GM18867 (cell line): ENCODE results near the gene NME7.

Source experiments
- ATAC-seq: cut with Tn5 transposase; IDR thresholded peaks from one replicate; pipeline ENCODE4 v1.9.1; 2021; ENCODE audit warnings: mild to moderate bottlenecking, moderate library complexity; ENCODE audit not compliant: unreplicated experiment

NME7 gene

GRCh38 chr1:169160845-169161495 lies 206.6 kb downstream of the NME7 start:
- no peak for ATAC-seq

- ATAC-seq: no peak
Measured at GRCh38 chr1:169156580-169156979, 211.0 kb downstream of the NME7 start.

- no peak for ATAC-seq
Measured at GRCh38 chr1:169155675-169156074, 211.9 kb downstream of the NME7 start.

DNA sequence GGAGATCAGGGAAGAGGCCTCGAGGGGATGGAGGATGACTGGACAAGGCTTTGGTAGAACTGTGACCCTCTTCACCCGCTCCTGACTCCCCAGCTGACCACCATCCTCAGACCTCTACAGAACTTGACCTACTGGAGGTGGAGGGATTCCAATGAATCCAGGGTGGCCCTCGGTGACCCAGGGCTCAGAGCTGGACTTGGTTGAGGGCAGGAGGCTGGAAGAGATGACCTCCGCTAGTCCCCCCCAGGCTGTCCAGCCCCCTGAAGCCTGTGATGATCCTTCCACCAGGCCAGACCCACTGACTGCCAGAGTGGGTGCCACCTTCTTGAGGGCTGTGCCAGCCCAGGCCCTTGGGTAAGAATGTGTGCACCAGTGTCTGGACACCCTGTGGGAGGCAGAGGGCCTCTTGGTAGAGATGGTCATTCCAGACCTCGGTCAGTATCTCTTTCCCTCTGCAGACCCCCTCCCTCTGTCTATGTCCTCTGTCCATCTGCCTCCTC lies 216.2 kb downstream of the NME7 start:
- no peak for ATAC-seq

GRCh38 chr1:169150641-169151337 lies 216.8 kb downstream of the NME7 start:
- no peak for ATAC-seq

- no peak for ATAC-seq
Measured at GRCh38 chr1:169149555-169150286, 217.9 kb downstream of the NME7 start.

- no peak for ATAC-seq
Measured at GRCh38 chr1:169148472-169149252, 218.9 kb downstream of the NME7 start.

GRCh38 chr1:169146576-169147214 lies 220.9 kb downstream of the NME7 start:
- ATAC-seq: no peak

GRCh38 chr1:169144941-169145626 lies 222.5 kb downstream of the NME7 start:
- ATAC-seq: no peak

DNA sequence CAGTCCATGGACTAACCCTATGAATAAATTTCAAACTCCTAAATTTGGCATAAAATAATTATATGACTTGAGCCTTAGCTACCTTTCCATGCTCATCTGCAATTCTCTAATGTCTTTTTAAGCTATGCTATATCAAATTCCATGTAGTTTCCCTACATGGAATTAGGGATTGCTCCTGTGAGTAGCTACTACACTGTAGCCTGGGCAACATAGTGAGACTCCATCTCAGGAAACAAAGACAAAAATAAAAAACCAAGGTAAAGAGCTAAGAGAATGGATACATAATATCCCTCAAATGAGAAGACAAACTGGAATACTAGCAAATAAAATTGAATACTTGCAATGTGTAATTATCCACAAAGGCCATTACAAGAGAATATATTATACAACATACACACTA lies 223.6 kb downstream of the NME7 start:
- ATAC-seq: no peak

DNA sequence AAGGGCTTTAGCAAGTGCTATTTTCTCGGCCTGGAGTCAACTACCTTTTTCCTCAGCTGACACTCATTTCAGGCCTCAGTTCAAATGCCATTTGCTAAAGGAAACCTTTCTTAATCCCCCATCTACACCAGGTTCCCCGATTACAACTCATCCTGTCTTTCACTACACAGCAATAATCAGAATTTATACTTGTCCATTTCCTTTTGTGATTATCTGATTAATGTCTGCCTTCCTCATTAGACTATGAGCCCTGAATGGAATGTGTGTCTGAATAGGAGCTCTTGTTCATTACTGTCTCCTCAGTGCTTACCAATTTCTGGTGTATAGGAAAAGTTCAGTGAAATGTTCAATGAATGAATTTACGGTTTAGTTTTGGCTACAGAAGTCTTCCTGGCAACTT lies 224.3 kb downstream of the NME7 start:
- ATAC-seq: no peak

DNA sequence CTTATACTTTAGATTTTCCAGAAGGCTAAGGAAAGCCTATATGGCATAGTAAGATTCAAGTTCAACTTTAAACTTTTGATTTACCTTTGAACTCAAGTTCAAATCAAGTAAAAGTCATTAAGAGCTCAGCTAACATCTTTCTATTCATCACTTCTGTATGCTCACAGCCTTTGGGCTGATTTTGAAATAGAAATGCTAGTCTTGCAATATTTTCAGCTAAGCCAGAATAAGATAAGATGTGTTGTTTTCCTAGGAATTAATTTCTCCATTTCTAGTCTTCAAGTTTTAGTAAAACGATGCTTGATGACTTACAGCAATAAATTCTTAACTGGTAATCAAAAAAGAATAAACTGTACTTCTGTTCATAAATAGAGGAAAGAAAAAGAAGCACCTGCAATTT lies 225.5 kb downstream of the NME7 start:
- no peak for ATAC-seq

- no peak for ATAC-seq
Measured at GRCh38 chr1:169141356-169141755, 226.2 kb downstream of the NME7 start.

DNA sequence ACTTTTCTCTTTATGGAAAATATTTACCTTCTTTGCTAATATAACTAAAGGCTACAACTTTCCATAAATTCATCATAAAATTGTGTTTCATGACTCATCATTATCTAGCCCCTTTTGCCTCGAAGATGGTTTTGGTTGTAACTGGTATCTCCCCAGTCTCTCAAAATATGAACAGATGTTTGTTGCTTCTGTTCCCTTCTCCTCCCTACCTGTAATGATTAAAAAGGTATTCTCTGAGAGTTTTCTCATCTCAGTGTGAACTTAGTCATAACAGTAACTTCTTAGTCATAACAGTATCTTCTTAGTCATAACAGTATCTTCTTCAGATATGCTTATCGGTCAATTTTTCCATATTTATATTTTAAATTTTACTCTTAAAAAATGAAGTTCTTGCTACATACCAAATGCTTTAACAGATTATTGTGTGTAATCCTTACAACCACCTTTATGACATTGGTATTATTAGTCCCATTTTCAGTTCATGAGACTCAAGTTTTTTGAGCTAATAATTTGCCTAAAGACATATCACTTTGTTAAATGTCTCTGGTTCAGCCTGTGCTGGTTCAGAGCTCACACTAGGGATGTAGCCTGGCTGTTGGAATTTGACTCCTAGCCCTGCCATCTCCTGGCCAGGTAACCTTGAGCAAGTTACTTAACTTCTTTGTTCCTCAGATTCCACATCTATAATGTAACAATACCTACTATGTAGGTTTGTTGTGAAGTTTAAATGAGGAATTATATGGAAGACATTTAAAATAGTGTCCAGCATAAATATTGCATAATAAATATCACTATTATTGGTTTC lies 228.5 kb downstream of the NME7 start:
- peak; percentile 95 for ATAC-seq

DNA sequence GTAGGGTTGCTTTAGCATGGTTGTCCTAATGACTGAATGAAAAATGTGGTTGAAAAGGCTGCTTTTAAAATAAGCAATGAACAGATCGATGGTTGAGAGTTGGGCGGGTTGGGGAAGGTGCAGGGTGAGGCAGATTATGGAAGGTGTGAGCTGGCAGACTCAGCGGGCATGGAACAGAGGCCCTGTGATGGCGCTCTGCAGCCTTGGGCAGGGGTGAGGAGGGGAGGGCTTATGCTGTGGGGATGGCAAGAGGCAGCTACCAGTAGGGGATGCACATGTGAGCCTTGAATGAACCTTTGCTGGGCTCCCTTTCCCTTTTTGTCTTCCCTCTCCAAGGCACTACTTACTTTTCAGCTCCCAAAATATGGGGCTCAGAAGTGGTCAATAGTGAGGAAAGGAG lies 230.2 kb downstream of the NME7 start:
- ATAC-seq: no peak

- ATAC-seq: no peak
Measured at GRCh38 chr1:169133801-169134502, 233.6 kb downstream of the NME7 start.

DNA sequence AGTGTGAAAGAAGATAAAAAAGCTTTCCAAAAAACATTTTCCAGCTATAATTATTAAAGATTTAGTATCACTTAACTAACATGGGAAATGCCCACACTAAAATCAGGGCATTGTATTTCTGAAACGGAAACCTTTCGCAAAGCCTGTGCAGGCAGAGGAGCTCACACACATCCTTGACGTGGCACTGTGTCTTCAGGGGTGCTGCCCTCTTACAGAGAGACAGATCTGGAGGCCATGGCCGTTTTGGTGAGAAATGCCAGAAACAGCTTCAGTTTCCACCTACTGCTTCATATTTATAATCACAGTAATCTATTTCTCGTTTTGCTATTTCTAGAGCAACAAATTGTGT lies 234.4 kb downstream of the NME7 start:
- no peak for ATAC-seq

GRCh38 chr1:169132512-169133227 lies 234.9 kb downstream of the NME7 start:
- no peak for ATAC-seq
